K562 (cell line): ENCODE results near the gene PIK3R2. TPM values are rescaled to one million over a fixed set of nuclear protein-coding genes. Genes with fewer than 3 reads are reported as not detected.

Experiments
- ATAC-seq: fragments of 200-7000 bp; cut with Tn5 transposase; 3 replicates; pipeline ENCODE4 v1.9.1; 2020; ENCODE audit warnings: moderate library complexity
- BruUV-seq: library from RNA; stranded (reverse); fragments of 400-500 nt; replicated peaks from 2 replicates; lab custom pipeline; 2021; lab: Mats Ljungman, UMichigan
- CTCF ChIA-PET: fragments of 300-600 bp; formaldehyde crosslinking; extraction: SDS; loops from one replicate; lab custom pipeline; 2021; ENCODE audit warnings: low intra/inter-chr PET ratio; lab: Yijun Ruan, JAX
- POLR2A ChIA-PET: fragments of 300-600, 350-650 bp; sonication (Branson Sonifier 250); formaldehyde crosslinking; extraction: SDS; loops from one replicate; lab custom pipeline; 2021; ENCODE audit warnings: antibody characterized with exemption, inconsistent platforms; lab: Yijun Ruan, JAX
- DNase-seq, 4 experiments: peaks; one replicate each; pipeline versions ENCODE4 v3.0.0 to v3.0.0-alpha.2; 2011 to 2018; ENCODE audit warnings: low spot score in 3 of 4, mixed read lengths in 3 of 4; ENCODE audit errors: extremely low read depth in 1 of 4
- FAIRE-seq: peaks from 2 replicates; lab custom pipeline; 2011; peaks lifted over from hg19 to GRCh38; lab: Jason Lieb, UNC
- H2AFZ ChIP-seq: 2 replicates; pipeline ENCODE4 v1.6.0; 2011; ENCODE audit warnings: low read depth, low read length, control low read depth, inconsistent platforms
- H3K27ac ChIP-seq: fragments of 200-600 bp; 3 replicates; pipeline ENCODE4 v1.8.0; 2011; ENCODE audit warnings: low read depth, mild to moderate bottlenecking, control low read depth, inconsistent platforms, low read length, moderate library complexity, mixed read lengths; ENCODE audit errors: extremely low read depth
- H3K27me3 ChIP-seq, 2 experiments: fragments of 300-600 bp in 1 of 2; 2 replicates in 1 of 2; 3 replicates in 1 of 2; pipeline versions ENCODE4 v1.6.0 to v1.8.0; 2011; ENCODE audit warnings: inconsistent platforms in 2 of 2, low read length in 2 of 2, mild to moderate bottlenecking in 1 of 2, mixed read lengths in 1 of 2, moderate library complexity in 1 of 2; ENCODE audit not compliant: control insufficient read depth in 2 of 2, insufficient read depth in 2 of 2
- H3K36me3 ChIP-seq: fragments of 300-600 bp; 3 replicates; pipeline ENCODE4 v1.8.0; 2011; ENCODE audit warnings: mild to moderate bottlenecking, low read length, inconsistent platforms; ENCODE audit not compliant: control insufficient read depth, insufficient read depth
- H3K4me1 ChIP-seq, 2 experiments: fragments of 200-600 bp in 1 of 2; replicated peaks in 1 of 2; 2 replicates in 1 of 2; 3 replicates in 1 of 2; pipeline versions ENCODE4 v1.5.1 to v1.8.0; 2011; ENCODE audit warnings: inconsistent platforms in 2 of 2, low read length in 2 of 2, mild to moderate bottlenecking in 1 of 2, mixed read lengths in 1 of 2, moderate library complexity in 1 of 2; ENCODE audit not compliant: control insufficient read depth in 2 of 2, insufficient read depth in 2 of 2
- H3K4me2 ChIP-seq: 2 replicates; pipeline ENCODE4 v1.6.1; 2011; ENCODE audit warnings: low read length, control low read depth, inconsistent platforms, mixed read lengths; ENCODE audit not compliant: insufficient read depth
- H3K4me3 ChIP-seq: fragments of 200-600 bp; sonication (generic), shearing (Covaris generic); 2 replicates; pipeline ENCODE4 v1.5.1; 2016; ENCODE audit warnings: control low read depth, inconsistent platforms
- H3K79me2 ChIP-seq: fragments of 200-600 bp; 3 replicates; pipeline ENCODE4 v1.8.0; 2011; ENCODE audit warnings: low read length, inconsistent platforms; ENCODE audit not compliant: control insufficient read depth, insufficient read depth
- H3K9ac ChIP-seq, 2 experiments: 2 replicates each; pipeline versions ENCODE4 v1.6.0 to v1.6.1; 2011; ENCODE audit warnings: low read depth in 2 of 2, low read length in 2 of 2, control low read depth in 1 of 2, inconsistent platforms in 1 of 2, mild to moderate bottlenecking in 1 of 2, mixed read lengths in 1 of 2; ENCODE audit not compliant: insufficient read depth in 1 of 2
- H3K9me1 ChIP-seq: one replicate; pipeline ENCODE4 v1.6.0; 2011; ENCODE audit warnings: inconsistent platforms, mild to moderate bottlenecking, low read length, moderate library complexity; ENCODE audit not compliant: control insufficient read depth, insufficient read depth
- H3K9me3 ChIP-seq: replicated peaks from 2 replicates; pipeline ENCODE4 v1.5.1; 2011; ENCODE audit warnings: low read depth, low read length, inconsistent platforms; ENCODE audit not compliant: control insufficient read depth, insufficient read depth
- H4K20me1 ChIP-seq: replicated peaks from 2 replicates; pipeline ENCODE4 v1.6.1; 2011; ENCODE audit warnings: low read length, inconsistent platforms, mixed read lengths; ENCODE audit not compliant: control insufficient read depth, insufficient read depth
- HDAC1 ChIP-seq, 2 experiments: fragments of 450-650 bp; IDR thresholded peaks; 2 replicates each; pipeline ENCODE4 v1.6.1; 2016 to 2017; ENCODE audit warnings: inconsistent platforms in 1 of 2, mild to moderate bottlenecking in 1 of 2, moderate library complexity in 1 of 2
- POU5F1 ChIP-seq: fragments of 150-350 bp; IDR thresholded peaks from 2 replicates; pipeline ENCODE4 v1.6.1; 2014; ENCODE audit warnings: borderline replicate concordance, low read length, low read depth, mild to moderate bottlenecking; ENCODE audit not compliant: partially characterized antibody
- RAD21 ChIP-seq, 2 experiments: fragments of 250-450 bp in 1 of 2; fragments of 450-650 bp in 1 of 2; sonication (Bioruptor Pico) in 1 of 2; formaldehyde crosslinking in 1 of 2; IDR thresholded peaks in 1 of 2; conservative IDR thresholded peaks in 1 of 2; 2 replicates each; pipeline versions ENCODE4 v1.4.0 to v1.8.0; 2020 to 2022; ENCODE audit warnings: mild to moderate bottlenecking in 2 of 2, moderate library complexity in 1 of 2
- RFX1 ChIP-seq: fragments of 450-650 bp; IDR thresholded peaks from 2 replicates; pipeline ENCODE4 v1.6.1; 2016; ENCODE audit warnings: mild to moderate bottlenecking, moderate library complexity
- ZC3H11A ChIP-seq: IDR thresholded peaks from 2 replicates; pipeline ENCODE4 v1.6.1; 2012; ENCODE audit warnings: low read depth, low read length, improper control_type of control experiment
- WGBS: fragments of 100-300 bp; shearing (Covaris generic); methylation state at CpG from one replicate; pipeline ENCODE4 v1.1.6; 2016; ENCODE audit warnings: low coverage, mixed read lengths; ENCODE audit not compliant: insufficient coverage; ENCODE audit errors: missing lambda C conversion rate; 5-methylcytosine and 5-hydroxymethylcytosine counted together
- in situ Hi-C: fragments of 300-500 bp; cut with MboI; formaldehyde crosslinking; loops from 4 replicates; pipeline ENCODE4 v1.15.0; 2018; ENCODE audit warnings: inconsistent platforms, mixed read lengths
- intact Hi-C: fragments of 100-400 bp; cut with micrococcal nuclease; formaldehyde crosslinking; loops from 2 replicates; pipeline ENCODE4 v1.14.2; 2022
- polyA plus RNA-seq, 8 experiments: library from polyadenylated mRNA; depleted of rRNA in 4 of 8; stranded (reverse) in 5 of 8; unstranded in 3 of 8; fragments of >200 nt; fragmentation: Nextera tagmentation in 2 of 8; fragmentation: Illumina TruSeq in 1 of 8; extraction: Ambion mirVana in 2 of 8; extraction: Trizol in 1 of 8; gene quantifications; 2 replicates each; pipeline versions ENCODE4 v1.2.1 to v1.2.3, GENCODE V29; 2011 to 2014; ENCODE audit warnings: inconsistent platforms in 1 of 8, missing spikeins in 1 of 8
- total RNA-seq, 7 experiments: library from RNA; depleted of rRNA in 6 of 7; stranded (reverse); fragments of >200 nt in 6 of 7; fragmentation: Illumina TruSeq in 2 of 7; extraction: Trizol in 2 of 7; gene quantifications; 2 replicates each; pipeline versions ENCODE4 v1.2.1 to v1.2.3, GENCODE V29; 2011 to 2021; ENCODE audit warnings: low replicate concordance in 1 of 7
- TF ChIP-seq, protein P1 (sequence below): sonication (generic); formaldehyde crosslinking; IDR thresholded peaks from 2 replicates; pipeline ENCODE4 v1.8.0; 2023; ENCODE audit warnings: missing genetic modification reagents, mild to moderate bottlenecking, borderline replicate concordance
- TF ChIP-seq, protein P2 (sequence below): fragments of 450-650 bp; IDR thresholded peaks from 2 replicates; pipeline ENCODE4 v1.6.1; 2016; ENCODE audit warnings: borderline replicate concordance

PIK3R2 gene
- total and polyA plus RNA-seq, 9 of the 15 experiments (the other 6 are each of a cell fraction or from before 2014, with no cell fraction given) = 0.39 to 37.9 (median 5.3) TPM

DNA sequence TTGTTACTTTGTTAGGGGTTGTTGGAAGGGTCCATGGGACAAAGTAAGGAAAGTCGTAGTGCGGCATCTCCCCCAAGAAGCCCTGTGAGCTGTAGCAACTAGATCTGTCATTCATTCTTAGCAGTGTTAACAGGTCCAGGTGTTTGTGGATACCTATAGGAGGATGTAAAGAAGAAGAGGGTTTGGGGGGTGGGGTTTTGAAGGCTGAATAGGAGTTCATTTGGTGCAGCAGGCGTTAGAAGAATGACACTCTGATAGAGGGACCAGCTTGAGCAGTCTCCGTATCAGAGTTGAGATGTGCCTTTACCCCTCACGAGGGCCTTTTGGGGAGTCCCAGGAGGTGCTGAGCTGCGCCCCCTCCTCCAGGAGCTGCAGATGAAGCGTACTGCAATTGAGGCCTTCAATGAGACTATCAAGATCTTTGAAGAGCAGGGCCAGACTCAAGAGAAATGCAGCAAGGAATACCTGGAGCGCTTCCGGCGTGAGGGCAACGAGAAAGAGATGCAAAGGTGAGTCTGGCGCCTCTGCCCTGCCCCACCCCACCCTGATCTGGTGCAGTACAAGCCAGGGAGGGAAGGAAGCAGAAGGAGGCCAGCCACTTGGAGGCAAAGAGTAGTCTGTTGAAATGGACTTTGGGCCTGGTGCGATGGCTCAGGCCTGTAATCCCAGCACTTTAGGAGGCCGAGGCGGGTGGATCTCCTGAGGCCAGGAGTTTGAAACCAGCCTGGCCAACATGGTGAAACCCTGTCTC is 13.0 kb downstream of the PIK3R2 start:
- Histone ChIP-seq H3K4me3 (no peak overlapping the region), H3K36me3 (peaks cover 75% of the 10 kb centered on the region; the same call in 2 of the 3 replicates), H3K79me2 (peaks cover 9% of the 10 kb centered on the region; the same call in 2 of the 3 replicates), H3K4me1 (peaks cover 5 to 22% of the 10 kb centered on the region in 2 experiments), H3K9me3 (no peaks in the 10 kb centered on the region), H3K9me1 (peaks cover 3% of the 10 kb centered on the region), H3K27me3 (no peaks in the 10 kb centered on the region), H3K4me2 (no peak overlapping the region), H3K27ac (no peak overlapping the region), H2AFZ (no peak overlapping the region), H4K20me1 (peaks cover 8% of the 10 kb centered on the region; the same call in 1 of the 2 replicates), H3K9ac (no peak overlapping the region)
- ChIA-PET POLR2A (interaction anchor here (0.8 to 1.1 kb wide), 2 partner anchors 11 to 58 kb away, joined by 5 to 6 read pairs; no protein-coding TSS in a partner anchor), CTCF (no interaction called here)
- 92% methylated on average over 12 of the region's 15 CpGs for WGBS
- no TSS peak for BruUV-seq
- no peak for DNase-seq
- intact Hi-C loops = loop anchor here (10.0 kb wide), 1 partner anchor 161 kb away; the partner anchor contains the start of gene ARRDC2
- ATAC-seq = no peak
- in situ Hi-C loops = loop anchor here (10.0 kb wide), 1 partner anchor 161 kb away; the partner anchor contains the start of gene ARRDC2
- no peak for FAIRE-seq
- TF ChIP-seq, protein P1, sequence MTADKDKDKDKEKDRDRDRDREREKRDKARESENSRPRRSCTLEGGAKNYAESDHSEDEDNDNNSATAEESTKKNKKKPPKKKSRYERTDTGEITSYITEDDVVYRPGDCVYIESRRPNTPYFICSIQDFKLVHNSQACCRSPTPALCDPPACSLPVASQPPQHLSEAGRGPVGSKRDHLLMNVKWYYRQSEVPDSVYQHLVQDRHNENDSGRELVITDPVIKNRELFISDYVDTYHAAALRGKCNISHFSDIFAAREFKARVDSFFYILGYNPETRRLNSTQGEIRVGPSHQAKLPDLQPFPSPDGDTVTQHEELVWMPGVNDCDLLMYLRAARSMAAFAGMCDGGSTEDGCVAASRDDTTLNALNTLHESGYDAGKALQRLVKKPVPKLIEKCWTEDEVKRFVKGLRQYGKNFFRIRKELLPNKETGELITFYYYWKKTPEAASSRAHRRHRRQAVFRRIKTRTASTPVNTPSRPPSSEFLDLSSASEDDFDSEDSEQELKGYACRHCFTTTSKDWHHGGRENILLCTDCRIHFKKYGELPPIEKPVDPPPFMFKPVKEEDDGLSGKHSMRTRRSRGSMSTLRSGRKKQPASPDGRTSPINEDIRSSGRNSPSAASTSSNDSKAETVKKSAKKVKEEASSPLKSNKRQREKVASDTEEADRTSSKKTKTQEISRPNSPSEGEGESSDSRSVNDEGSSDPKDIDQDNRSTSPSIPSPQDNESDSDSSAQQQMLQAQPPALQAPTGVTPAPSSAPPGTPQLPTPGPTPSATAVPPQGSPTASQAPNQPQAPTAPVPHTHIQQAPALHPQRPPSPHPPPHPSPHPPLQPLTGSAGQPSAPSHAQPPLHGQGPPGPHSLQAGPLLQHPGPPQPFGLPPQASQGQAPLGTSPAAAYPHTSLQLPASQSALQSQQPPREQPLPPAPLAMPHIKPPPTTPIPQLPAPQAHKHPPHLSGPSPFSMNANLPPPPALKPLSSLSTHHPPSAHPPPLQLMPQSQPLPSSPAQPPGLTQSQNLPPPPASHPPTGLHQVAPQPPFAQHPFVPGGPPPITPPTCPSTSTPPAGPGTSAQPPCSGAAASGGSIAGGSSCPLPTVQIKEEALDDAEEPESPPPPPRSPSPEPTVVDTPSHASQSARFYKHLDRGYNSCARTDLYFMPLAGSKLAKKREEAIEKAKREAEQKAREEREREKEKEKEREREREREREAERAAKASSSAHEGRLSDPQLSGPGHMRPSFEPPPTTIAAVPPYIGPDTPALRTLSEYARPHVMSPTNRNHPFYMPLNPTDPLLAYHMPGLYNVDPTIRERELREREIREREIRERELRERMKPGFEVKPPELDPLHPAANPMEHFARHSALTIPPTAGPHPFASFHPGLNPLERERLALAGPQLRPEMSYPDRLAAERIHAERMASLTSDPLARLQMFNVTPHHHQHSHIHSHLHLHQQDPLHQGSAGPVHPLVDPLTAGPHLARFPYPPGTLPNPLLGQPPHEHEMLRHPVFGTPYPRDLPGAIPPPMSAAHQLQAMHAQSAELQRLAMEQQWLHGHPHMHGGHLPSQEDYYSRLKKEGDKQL = no peak
- TF ChIP-seq HDAC1 (IDR thresholded peaks at IDR 0.05) (no peak), RAD21 (CRISPR knock-in tag; conservative IDR thresholded peaks at IDR 0.05 in 1 of 2, IDR thresholded peaks at IDR 0.05 in 1 of 2) (no peak), ZC3H11A (no peak), RFX1 (no peak), POU5F1 (no peak)
- TF ChIP-seq, protein P2, sequence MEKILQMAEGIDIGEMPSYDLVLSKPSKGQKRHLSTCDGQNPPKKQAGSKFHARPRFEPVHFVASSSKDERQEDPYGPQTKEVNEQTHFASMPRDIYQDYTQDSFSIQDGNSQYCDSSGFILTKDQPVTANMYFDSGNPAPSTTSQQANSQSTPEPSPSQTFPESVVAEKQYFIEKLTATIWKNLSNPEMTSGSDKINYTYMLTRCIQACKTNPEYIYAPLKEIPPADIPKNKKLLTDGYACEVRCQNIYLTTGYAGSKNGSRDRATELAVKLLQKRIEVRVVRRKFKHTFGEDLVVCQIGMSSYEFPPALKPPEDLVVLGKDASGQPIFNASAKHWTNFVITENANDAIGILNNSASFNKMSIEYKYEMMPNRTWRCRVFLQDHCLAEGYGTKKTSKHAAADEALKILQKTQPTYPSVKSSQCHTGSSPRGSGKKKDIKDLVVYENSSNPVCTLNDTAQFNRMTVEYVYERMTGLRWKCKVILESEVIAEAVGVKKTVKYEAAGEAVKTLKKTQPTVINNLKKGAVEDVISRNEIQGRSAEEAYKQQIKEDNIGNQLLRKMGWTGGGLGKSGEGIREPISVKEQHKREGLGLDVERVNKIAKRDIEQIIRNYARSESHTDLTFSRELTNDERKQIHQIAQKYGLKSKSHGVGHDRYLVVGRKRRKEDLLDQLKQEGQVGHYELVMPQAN = no peak
